ENCODE data around the gene STKLD1.

- no peak for TF ChIP-seq CTCF (IDR thresholded peaks at IDR 0.05)
- TF ChIP-seq POLR2A (IDR thresholded peaks at IDR 0.05), result no peak
These were observed 44.4 kb upstream of the STKLD1 start for GRCh38 chr9:133331641-133332380.
